Measurements from ENCODE around the gene ZNF17.

GRCh38 chr19:57389194-57389729 is 21.7 kb upstream of the ZNF17 start:
- TF ChIP-seq CTCF (conservative IDR thresholded peaks at IDR 0.05) (no peak), EZH2 (IDR thresholded peaks at IDR 0.05; ENCODE audit: low read depth) (no peak)
